GM12878 (cell line): ENCODE results near the gene RPL3.

Source experiments
- CBX3 ChIP-seq: fragments of 200-600 bp; sonication (generic); IDR thresholded peaks from 2 replicates; pipeline ENCODE4 v1.6.1; 2016; ENCODE audit warnings: low read depth, borderline replicate concordance
- CEBPB ChIP-seq, 2 experiments: fragments of 150-350 bp in 1 of 2; IDR thresholded peaks; 2 replicates each; pipeline ENCODE4 v1.6.1; 2012 to 2014; ENCODE audit warnings: low read depth in 2 of 2, low read length in 2 of 2, borderline replicate concordance in 1 of 2, inconsistent platforms in 1 of 2
- POLR2A ChIP-seq: IDR thresholded peaks from 2 replicates; pipeline ENCODE4 v1.6.1; 2011; ENCODE audit warnings: low read depth, mild to moderate bottlenecking, low read length
- POLR2AphosphoS5 ChIP-seq: IDR thresholded peaks from 2 replicates; pipeline ENCODE4 v1.6.1; 2011; ENCODE audit warnings: mild to moderate bottlenecking, low read length, inconsistent platforms
- SIX5 ChIP-seq: IDR thresholded peaks from 2 replicates; pipeline ENCODE4 v1.6.1; 2011; ENCODE audit warnings: mild to moderate bottlenecking, low read depth, low read length, moderate library complexity; ENCODE audit not compliant: severe bottlenecking
- ZNF274 ChIP-seq: IDR thresholded peaks from one replicate; pipeline ENCODE4 v1.8.0; 2011; ENCODE audit not compliant: insufficient read length, insufficient read depth
- TF ChIP-seq, protein P1 (sequence below), 3 experiments: IDR thresholded peaks in 2 of 3; conservative IDR thresholded peaks in 1 of 3; 2 replicates each; pipeline ENCODE4 v1.5.1; 2011; ENCODE audit warnings: low read depth in 3 of 3, low read length in 3 of 3, mild to moderate bottlenecking in 3 of 3, control low read depth in 2 of 3, moderate library complexity in 2 of 3, inconsistent platforms in 1 of 3, mixed read lengths in 1 of 3; ENCODE audit not compliant: control insufficient read depth in 2 of 3, insufficient read depth in 1 of 3; ENCODE audit errors: extremely low read depth in 1 of 3

DNA sequence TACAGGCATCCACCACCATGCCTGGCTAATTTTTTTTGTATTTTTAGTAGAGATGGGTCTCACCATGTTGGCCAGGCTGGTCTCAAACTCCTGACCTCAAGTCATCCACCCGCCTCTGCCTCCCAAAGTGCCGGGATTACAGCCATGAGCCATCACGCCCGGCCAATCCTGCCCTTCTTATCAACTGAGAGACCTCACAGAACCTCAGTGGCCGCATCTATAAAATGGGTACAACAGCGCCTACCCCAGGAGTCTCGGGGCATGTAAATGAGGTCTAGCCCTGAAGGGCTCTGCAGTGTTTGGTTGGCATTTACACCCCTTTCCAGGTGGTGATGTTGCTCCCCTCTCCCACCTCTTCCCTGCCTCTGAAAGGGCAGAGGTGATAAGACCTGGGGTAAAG, 42.1 kb upstream of the RPL3 start:
- TF ChIP-seq POLR2AphosphoS5: no peak
- TF ChIP-seq, protein P1, sequence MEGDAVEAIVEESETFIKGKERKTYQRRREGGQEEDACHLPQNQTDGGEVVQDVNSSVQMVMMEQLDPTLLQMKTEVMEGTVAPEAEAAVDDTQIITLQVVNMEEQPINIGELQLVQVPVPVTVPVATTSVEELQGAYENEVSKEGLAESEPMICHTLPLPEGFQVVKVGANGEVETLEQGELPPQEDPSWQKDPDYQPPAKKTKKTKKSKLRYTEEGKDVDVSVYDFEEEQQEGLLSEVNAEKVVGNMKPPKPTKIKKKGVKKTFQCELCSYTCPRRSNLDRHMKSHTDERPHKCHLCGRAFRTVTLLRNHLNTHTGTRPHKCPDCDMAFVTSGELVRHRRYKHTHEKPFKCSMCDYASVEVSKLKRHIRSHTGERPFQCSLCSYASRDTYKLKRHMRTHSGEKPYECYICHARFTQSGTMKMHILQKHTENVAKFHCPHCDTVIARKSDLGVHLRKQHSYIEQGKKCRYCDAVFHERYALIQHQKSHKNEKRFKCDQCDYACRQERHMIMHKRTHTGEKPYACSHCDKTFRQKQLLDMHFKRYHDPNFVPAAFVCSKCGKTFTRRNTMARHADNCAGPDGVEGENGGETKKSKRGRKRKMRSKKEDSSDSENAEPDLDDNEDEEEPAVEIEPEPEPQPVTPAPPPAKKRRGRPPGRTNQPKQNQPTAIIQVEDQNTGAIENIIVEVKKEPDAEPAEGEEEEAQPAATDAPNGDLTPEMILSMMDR (IDR thresholded peaks at IDR 0.05 in 2 of 3, conservative IDR thresholded peaks at IDR 0.05 in 1 of 3; ENCODE audit: control insufficient read depth in 2 of 3, extremely low read depth in 1 of 3, insufficient read depth in 1 of 3, low read depth in 3 of 3, low read length in 3 of 3): no peak
- no peak for TF ChIP-seq SIX5
- no peak for TF ChIP-seq ZNF274
- TF ChIP-seq CEBPB (IDR thresholded peaks at IDR 0.05; ENCODE audit: borderline replicate concordance in 1 of 2, low read depth in 2 of 2, low read length in 2 of 2): no peak
- no peak for TF ChIP-seq CBX3
- no peak for TF ChIP-seq POLR2A
